Keratinocyte (primary cell): ENCODE results near the gene RNF115. TPM values are rescaled to one million over a fixed set of nuclear protein-coding genes. Genes with fewer than 3 reads are reported as not detected.

Source experiments
- DNase-seq: peaks from one replicate; pipeline ENCODE4 v3.0.0-alpha.2; 2011; ENCODE audit warnings: low read depth, missing footprints, low spot score
- FAIRE-seq: peaks from 2 replicates; lab custom pipeline; 2011; peaks lifted over from hg19 to GRCh38; lab: Jason Lieb, UNC
- H2AFZ ChIP-seq: 2 replicates; pipeline ENCODE4 v1.6.0; 2012; ENCODE audit warnings: low read length, control low read depth, inconsistent platforms; ENCODE audit not compliant: control insufficient read depth
- H3K27ac ChIP-seq: 2 replicates; pipeline ENCODE4 v1.5.1; 2011; ENCODE audit warnings: low read length; ENCODE audit not compliant: control insufficient read depth, insufficient read depth
- H3K27me3 ChIP-seq: 3 replicates; pipeline ENCODE4 v1.6.0; 2011; ENCODE audit warnings: low read length; ENCODE audit not compliant: control insufficient read depth, insufficient read depth; ENCODE audit errors: extremely low read depth
- H3K36me3 ChIP-seq, 2 experiments: 2 replicates in 1 of 2; 3 replicates in 1 of 2; pipeline ENCODE4 v1.5.1; 2011; ENCODE audit warnings: low read length in 2 of 2, mild to moderate bottlenecking in 1 of 2; ENCODE audit not compliant: control insufficient read depth in 2 of 2, insufficient read depth in 2 of 2; ENCODE audit errors: extremely low read depth in 1 of 2
- H3K4me1 ChIP-seq: 3 replicates; pipeline ENCODE4 v1.5.1; 2011; ENCODE audit warnings: low read length; ENCODE audit not compliant: control insufficient read depth, insufficient read depth; ENCODE audit errors: extremely low read depth
- H3K4me2 ChIP-seq: 3 replicates; pipeline ENCODE4 v1.6.0; 2011; ENCODE audit warnings: low read depth, low read length; ENCODE audit not compliant: control insufficient read depth, insufficient read depth; ENCODE audit errors: extremely low read depth
- H3K4me3 ChIP-seq, 3 experiments: fragments of 200-600 bp in 1 of 3; sonication (generic) in 1 of 3; 2 replicates in 2 of 3; 3 replicates in 1 of 3; pipeline ENCODE4 v1.5.1; 2011 to 2016; ENCODE audit warnings: low read length in 3 of 3, mild to moderate bottlenecking in 3 of 3, control low read depth in 2 of 3, inconsistent platforms in 1 of 3, low read depth in 1 of 3, mixed read lengths in 1 of 3, mixed run types in 1 of 3, moderate library complexity in 1 of 3; ENCODE audit not compliant: control insufficient read depth in 2 of 3, insufficient read depth in 2 of 3; ENCODE audit errors: extremely low read depth in 1 of 3
- H3K79me2 ChIP-seq: 2 replicates; pipeline ENCODE4 v1.6.0; 2012; ENCODE audit warnings: low read length; ENCODE audit not compliant: control insufficient read depth, insufficient read depth
- H3K9ac ChIP-seq: 3 replicates; pipeline ENCODE4 v1.6.0; 2011; ENCODE audit warnings: low read length; ENCODE audit not compliant: control insufficient read depth, insufficient read depth; ENCODE audit errors: extremely low read depth
- H3K9me1 ChIP-seq: 3 replicates; pipeline ENCODE4 v1.6.0; 2011; ENCODE audit warnings: low read length; ENCODE audit not compliant: control insufficient read depth, insufficient read depth; ENCODE audit errors: extremely low read depth
- H3K9me3 ChIP-seq: 2 replicates; pipeline ENCODE4 v1.5.1; 2012; ENCODE audit warnings: low read depth, low read length; ENCODE audit not compliant: control insufficient read depth
- H4K20me1 ChIP-seq: 3 replicates; pipeline ENCODE4 v1.6.0; 2011; ENCODE audit warnings: low read length; ENCODE audit not compliant: control insufficient read depth, insufficient read depth; ENCODE audit errors: extremely low read depth
- EZH2 ChIP-seq: IDR thresholded peaks from one replicate; pipeline ENCODE4 v1.6.1; 2012; ENCODE audit warnings: inconsistent platforms, mild to moderate bottlenecking, low read length, moderate library complexity
- dilution Hi-C: fragments of 300-500 bp; cut with MboI; formaldehyde crosslinking; loops from one replicate; pipeline ENCODE4 v1.7.0; 2020; ENCODE audit warnings: low sequenced_read_pairs; ENCODE audit not compliant: extremely low pct_ligation_motif_present
- polyA plus RNA-seq, 5 experiments: library from polyadenylated mRNA; depleted of rRNA in 3 of 5; stranded (reverse) in 3 of 5; stranded (forward) in 1 of 5; unstranded in 1 of 5; fragments of >200 nt; gene quantifications; 1 replicate in 1 of 5; 2 replicates in 3 of 5; 3 replicates in 1 of 5; pipeline versions ENCODE4 v1.2.1 to v1.2.3, GENCODE V29; 2011 to 2012; ENCODE audit warnings: missing spikeins in 2 of 5, low read depth in 1 of 5, low replicate concordance in 1 of 5
- TF ChIP-seq, protein P1 (sequence below), 3 experiments: IDR thresholded peaks in 1 of 3; conservative IDR thresholded peaks in 1 of 3; optimal IDR thresholded peaks in 1 of 3; 2 replicates in 2 of 3; 3 replicates in 1 of 3; pipeline versions ENCODE3 to v1.5.1; 2011; ENCODE audit warnings: low read length in 3 of 3, mild to moderate bottlenecking in 3 of 3, moderate library complexity in 2 of 3, control low read depth in 1 of 3, inconsistent platforms in 1 of 3; ENCODE audit not compliant: insufficient read depth in 2 of 3; ENCODE audit errors: extremely low read depth in 1 of 3

The RNF115 gene
- polyA plus RNA-seq, 1 donor (not counting 4 experiments of a cell fraction or from before 2014, with no cell fraction given) = 10.1 TPM

DNA sequence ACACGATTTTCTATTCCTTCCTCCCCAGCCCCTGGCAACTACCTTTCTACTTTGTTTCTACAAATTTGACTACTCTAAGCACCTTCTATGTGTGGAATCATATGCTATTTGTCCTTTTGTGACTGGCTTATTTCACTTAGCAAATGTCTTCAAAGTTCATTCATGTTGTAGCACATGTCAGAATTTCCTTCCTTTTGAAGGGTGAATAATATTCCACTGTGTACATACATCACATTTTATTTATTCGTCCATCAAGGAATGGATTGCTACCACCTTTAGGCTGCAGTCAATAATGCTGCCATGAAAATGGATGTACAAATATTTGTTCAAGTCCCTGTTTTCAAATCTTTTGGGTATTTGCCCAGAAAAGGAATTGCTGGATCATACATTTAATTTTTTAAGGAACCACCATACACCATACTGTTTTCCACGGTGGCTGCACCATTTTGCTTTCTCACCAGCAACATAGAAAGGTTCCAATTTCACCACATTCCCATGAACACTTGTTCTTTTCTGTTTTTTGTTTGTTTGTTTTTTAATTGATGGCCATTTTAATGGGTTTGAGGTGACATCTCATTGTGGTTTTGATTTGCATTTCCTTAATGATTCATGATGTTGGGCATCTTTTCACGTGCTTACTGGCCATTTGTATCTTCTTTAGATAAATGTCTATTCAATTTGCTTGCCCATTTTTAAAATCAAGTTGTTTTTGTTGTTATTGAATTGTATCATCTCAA, 113.4 kb downstream of the RNF115 start:
- FAIRE-seq (no peak), DNase-seq (no peak)
- no peak overlapping the region for H3K4me3 ChIP-seq
- TF ChIP-seq EZH2 = no peak
- TF ChIP-seq, protein P1, sequence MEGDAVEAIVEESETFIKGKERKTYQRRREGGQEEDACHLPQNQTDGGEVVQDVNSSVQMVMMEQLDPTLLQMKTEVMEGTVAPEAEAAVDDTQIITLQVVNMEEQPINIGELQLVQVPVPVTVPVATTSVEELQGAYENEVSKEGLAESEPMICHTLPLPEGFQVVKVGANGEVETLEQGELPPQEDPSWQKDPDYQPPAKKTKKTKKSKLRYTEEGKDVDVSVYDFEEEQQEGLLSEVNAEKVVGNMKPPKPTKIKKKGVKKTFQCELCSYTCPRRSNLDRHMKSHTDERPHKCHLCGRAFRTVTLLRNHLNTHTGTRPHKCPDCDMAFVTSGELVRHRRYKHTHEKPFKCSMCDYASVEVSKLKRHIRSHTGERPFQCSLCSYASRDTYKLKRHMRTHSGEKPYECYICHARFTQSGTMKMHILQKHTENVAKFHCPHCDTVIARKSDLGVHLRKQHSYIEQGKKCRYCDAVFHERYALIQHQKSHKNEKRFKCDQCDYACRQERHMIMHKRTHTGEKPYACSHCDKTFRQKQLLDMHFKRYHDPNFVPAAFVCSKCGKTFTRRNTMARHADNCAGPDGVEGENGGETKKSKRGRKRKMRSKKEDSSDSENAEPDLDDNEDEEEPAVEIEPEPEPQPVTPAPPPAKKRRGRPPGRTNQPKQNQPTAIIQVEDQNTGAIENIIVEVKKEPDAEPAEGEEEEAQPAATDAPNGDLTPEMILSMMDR (optimal IDR thresholded peaks at IDR 0.05 in 1 of 3, IDR thresholded peaks at IDR 0.05 in 1 of 3, conservative IDR thresholded peaks at IDR 0.05 in 1 of 3; ENCODE audit: extremely low read depth in 1 of 3, insufficient read depth in 2 of 3, low read length in 3 of 3) = no peak
- no peak overlapping the region for H3K27ac ChIP-seq
- no peaks in the 10 kb centered on the region for H3K9me1 ChIP-seq
- no peaks in the 10 kb centered on the region for H3K27me3 ChIP-seq
- H2AFZ ChIP-seq = no peak overlapping the region
- no peaks in the 10 kb centered on the region for H3K79me2 ChIP-seq
- H3K36me3 ChIP-seq = no peaks in the 10 kb centered on the region
- H4K20me1 ChIP-seq = no peaks in the 10 kb centered on the region
- H3K4me1 ChIP-seq = peaks cover 17% of the 10 kb centered on the region
- no peak overlapping the region for H3K9ac ChIP-seq
- H3K4me2 ChIP-seq = no peak overlapping the region
- H3K9me3 ChIP-seq = no peaks in the 10 kb centered on the region
- dilution Hi-C loops = no loop called here

DNA sequence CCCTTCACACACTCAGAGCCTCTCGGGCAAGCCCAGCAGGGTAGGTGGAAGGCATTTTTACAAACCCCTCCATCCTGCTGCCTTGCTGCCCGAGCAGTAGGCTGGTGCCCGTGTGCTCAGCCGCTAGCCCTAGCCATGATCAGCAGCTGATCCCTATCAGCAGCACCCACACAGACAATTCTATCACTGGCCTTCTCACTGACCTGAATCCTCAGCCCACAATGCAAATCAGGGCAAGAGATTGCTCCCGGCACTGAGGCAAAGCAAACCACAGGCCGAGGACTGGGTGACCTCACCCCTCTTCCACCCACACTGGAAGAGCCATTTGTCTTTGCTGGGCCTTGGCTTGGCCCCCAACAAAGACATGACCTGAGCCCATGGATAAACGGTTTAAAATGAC, 115.8 kb downstream of the RNF115 start:
- DNase-seq (no peak), FAIRE-seq (no peak)
- no peak for TF ChIP-seq EZH2
- TF ChIP-seq, protein P1 (optimal IDR thresholded peaks at IDR 0.05 in 1 of 3, IDR thresholded peaks at IDR 0.05 in 1 of 3, conservative IDR thresholded peaks at IDR 0.05 in 1 of 3; ENCODE audit: extremely low read depth in 1 of 3, insufficient read depth in 2 of 3, low read length in 3 of 3) = no peak
- Histone ChIP-seq H3K4me1 (peaks cover 20% of the 10 kb centered on the region), H3K36me3 (no peaks in the 10 kb centered on the region), H3K4me3 (no peak overlapping the region), H4K20me1 (no peaks in the 10 kb centered on the region), H3K9me3 (no peaks in the 10 kb centered on the region), H3K27ac (no peak overlapping the region), H3K9me1 (no peaks in the 10 kb centered on the region), H3K79me2 (no peaks in the 10 kb centered on the region), H3K27me3 (no peaks in the 10 kb centered on the region), H3K9ac (no peak overlapping the region), H3K4me2 (no peak overlapping the region), H2AFZ (no peak overlapping the region)
- dilution Hi-C loops = no loop called here
